Mucosa of stomach (tissue), 1 donor: ENCODE results near the gene LTK.

Source experiments
- H3K27me3 ChIP-seq: one replicate; pipeline ENCODE4 v1.7.0; 2013; ENCODE audit warnings: mild to moderate bottlenecking, low read length; ENCODE audit not compliant: control insufficient read depth, insufficient read depth
- H3K36me3 ChIP-seq: one replicate; pipeline ENCODE4 v1.7.0; 2013; ENCODE audit warnings: low read length; ENCODE audit not compliant: control insufficient read depth, insufficient read depth
- H3K4me1 ChIP-seq: one replicate; pipeline ENCODE4 v1.7.0; 2013; ENCODE audit warnings: mild to moderate bottlenecking, low read length; ENCODE audit not compliant: control insufficient read depth, insufficient read depth
- H3K4me3 ChIP-seq: one replicate; pipeline ENCODE4 v1.7.0; 2013; ENCODE audit warnings: low read length
- H3K9ac ChIP-seq: one replicate; pipeline ENCODE4 v1.7.0; 2013; ENCODE audit warnings: mild to moderate bottlenecking, low read length, moderate library complexity
- H3K9me3 ChIP-seq: one replicate; pipeline ENCODE4 v1.7.0; 2013; ENCODE audit warnings: mild to moderate bottlenecking, low read length, moderate library complexity; ENCODE audit not compliant: control insufficient read depth
- donor health status: Pancreatic carcinoma.

The LTK gene

GRCh38 chr15:41502795-41503668, 10.6 kb downstream of the LTK start:
- peaks cover 22% of the 10 kb centered on the region for H3K4me1 ChIP-seq
- H3K36me3 ChIP-seq, result no peaks in the 10 kb centered on the region
- peaks cover 15% of the 10 kb centered on the region for H3K27me3 ChIP-seq
- no peak overlapping the region for H3K9ac ChIP-seq
- no peak overlapping the region for H3K4me3 ChIP-seq
- H3K9me3 ChIP-seq, result no peaks in the 10 kb centered on the region

DNA sequence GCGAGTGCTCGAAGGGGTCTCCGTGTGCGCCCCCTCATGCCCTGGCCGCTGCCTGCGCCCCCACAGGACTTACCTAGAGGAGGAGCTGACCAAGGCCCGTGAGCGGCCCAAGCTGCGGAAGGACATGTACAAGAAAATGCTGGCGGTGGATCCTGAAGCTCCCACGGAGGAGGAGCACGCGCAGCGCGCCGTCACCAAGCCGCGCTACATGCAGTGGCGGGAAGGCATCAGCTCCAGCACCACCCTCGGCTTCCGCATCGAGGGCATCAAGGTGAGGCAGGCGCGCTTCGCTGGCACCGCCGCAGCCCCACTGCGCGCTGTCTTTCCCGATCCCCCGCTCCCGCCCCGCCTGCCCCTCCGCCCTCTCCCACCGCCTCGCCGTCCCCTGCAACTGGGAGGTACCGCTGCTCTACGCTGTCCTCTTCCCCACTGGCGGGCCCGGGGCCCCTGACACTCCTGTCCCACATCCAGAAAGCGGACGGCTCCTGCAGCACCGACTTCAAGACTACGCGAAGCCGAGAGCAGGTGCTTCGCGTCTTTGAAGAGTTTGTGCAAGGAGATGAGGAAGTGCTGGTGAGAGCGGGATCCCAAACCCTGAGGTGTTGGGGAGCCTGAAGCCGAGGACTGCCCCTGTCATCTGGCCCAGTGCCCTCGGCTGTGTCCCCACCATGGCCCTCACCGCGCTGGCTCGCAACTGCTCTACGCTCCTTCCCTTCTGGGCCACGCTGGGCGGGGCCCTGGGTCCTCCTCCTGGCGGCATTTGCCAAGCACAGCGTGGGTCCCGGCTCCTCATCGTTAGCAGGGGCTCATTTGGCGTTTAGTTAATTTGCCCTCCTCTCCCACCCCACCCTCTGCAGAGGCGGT, 11.5 kb downstream of the LTK start:
- no peaks in the 10 kb centered on the region for H3K9me3 ChIP-seq
- H3K4me1 ChIP-seq, result peaks cover 18% of the 10 kb centered on the region
- H3K36me3 ChIP-seq, result no peaks in the 10 kb centered on the region
- no peak overlapping the region for H3K9ac ChIP-seq
- H3K27me3 ChIP-seq, result peaks cover 15% of the 10 kb centered on the region
- no peak overlapping the region for H3K4me3 ChIP-seq

DNA sequence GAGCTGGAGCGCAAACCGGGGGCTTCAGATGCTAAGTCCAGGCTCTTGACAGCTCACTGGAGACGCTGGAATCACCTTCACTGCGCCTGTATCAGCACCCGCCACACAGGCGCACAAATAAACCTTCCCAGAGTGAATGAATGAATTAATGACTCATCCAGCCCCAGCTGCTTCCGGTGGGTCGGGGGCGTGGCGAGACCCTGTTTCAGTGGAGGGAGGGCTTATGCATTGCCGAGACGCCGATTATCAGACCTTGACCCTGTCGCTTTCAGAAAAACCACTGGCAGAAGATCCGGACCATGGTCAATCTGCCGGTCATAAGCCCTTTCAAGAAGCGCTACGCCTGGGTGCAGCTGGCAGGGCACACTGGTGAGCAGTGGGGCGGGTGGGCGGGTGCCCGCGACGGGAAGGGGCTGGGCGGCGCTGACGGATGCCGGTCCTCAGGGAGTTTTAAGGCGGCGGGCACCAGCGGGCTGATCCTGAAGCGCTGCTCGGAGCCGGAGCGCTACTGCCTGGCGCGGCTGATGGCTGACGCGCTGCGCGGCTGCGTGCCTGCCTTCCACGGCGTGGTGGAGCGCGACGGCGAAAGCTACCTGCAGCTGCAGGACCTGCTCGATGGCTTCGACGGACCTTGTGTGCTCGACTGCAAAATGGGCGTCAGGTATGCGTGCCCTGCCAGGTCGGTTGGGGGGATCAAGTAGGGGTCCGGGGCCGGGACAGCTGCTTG, 12.3 kb downstream of the LTK start:
- Histone ChIP-seq H3K27me3 (peaks cover 15% of the 10 kb centered on the region), H3K4me3 (no peak overlapping the region), H3K9ac (no peak overlapping the region), H3K9me3 (no peaks in the 10 kb centered on the region), H3K4me1 (peaks cover 19% of the 10 kb centered on the region), H3K36me3 (no peaks in the 10 kb centered on the region)

DNA sequence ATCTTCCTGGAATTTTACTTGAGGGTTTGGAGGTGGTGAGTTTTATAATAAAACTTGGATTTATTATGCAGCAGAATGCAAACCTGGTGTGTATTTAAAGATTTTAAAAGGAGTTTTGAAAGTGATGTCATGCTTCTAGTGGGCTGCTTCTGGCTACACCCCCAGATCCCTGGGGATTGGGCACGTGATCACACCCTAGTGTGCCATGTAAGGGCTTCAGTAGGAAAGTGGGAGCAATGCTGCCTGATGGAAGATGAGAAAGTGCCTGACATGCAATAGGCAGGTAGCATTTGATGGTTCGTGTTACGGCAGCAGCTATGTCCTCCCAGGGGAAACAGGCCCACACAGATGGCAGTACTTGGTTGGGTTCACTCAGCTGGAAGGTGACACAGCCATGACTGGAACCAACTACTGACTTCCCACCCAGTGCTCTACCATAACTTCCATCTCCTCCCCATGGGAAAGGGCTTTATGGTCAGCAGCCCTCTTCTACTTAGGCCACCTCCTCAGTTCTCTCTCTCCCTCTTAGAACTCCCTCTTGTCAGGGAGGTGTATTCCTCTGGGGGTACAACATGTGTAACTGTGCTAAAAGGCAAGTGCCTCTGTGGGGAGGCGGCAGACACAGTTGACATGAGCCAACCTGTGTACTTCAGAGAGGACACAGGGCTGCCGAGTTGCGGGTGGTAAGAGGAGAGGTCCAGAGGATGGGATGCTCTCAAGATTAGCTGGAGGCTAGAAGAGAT, 14.3 kb downstream of the LTK start:
- no peaks in the 10 kb centered on the region for H3K9me3 ChIP-seq

GRCh38 chr15:41498657-41499056, 15.0 kb downstream of the LTK start:
- no peak overlapping the region for H3K9ac ChIP-seq
- H3K4me3 ChIP-seq, result no peak overlapping the region
- peaks cover 21% of the 10 kb centered on the region for H3K27me3 ChIP-seq
- H3K4me1 ChIP-seq, result peaks cover 26% of the 10 kb centered on the region
- H3K9me3 ChIP-seq, result no peaks in the 10 kb centered on the region
- no peaks in the 10 kb centered on the region for H3K36me3 ChIP-seq

More for the DNA sequence above, 14.3 kb downstream of the LTK start:
- peaks cover 27% of the 10 kb centered on the region for H3K4me1 ChIP-seq
- H3K36me3 ChIP-seq, result no peaks in the 10 kb centered on the region
- no peak overlapping the region for H3K9ac ChIP-seq
- H3K27me3 ChIP-seq, result peaks cover 21% of the 10 kb centered on the region
- H3K4me3 ChIP-seq, result no peak overlapping the region

GRCh38 chr15:41495736-41496599, 17.7 kb downstream of the LTK start:
- H3K4me1 ChIP-seq, result peaks cover 44% of the 10 kb centered on the region
- peaks cover 8% of the 10 kb centered on the region for H3K27me3 ChIP-seq
- H3K36me3 ChIP-seq, result no peaks in the 10 kb centered on the region
- H3K9ac ChIP-seq, result peak overlapping the region; percentile 85
- peak overlapping the region; percentile 46 for H3K4me3 ChIP-seq
- no peaks in the 10 kb centered on the region for H3K9me3 ChIP-seq

DNA sequence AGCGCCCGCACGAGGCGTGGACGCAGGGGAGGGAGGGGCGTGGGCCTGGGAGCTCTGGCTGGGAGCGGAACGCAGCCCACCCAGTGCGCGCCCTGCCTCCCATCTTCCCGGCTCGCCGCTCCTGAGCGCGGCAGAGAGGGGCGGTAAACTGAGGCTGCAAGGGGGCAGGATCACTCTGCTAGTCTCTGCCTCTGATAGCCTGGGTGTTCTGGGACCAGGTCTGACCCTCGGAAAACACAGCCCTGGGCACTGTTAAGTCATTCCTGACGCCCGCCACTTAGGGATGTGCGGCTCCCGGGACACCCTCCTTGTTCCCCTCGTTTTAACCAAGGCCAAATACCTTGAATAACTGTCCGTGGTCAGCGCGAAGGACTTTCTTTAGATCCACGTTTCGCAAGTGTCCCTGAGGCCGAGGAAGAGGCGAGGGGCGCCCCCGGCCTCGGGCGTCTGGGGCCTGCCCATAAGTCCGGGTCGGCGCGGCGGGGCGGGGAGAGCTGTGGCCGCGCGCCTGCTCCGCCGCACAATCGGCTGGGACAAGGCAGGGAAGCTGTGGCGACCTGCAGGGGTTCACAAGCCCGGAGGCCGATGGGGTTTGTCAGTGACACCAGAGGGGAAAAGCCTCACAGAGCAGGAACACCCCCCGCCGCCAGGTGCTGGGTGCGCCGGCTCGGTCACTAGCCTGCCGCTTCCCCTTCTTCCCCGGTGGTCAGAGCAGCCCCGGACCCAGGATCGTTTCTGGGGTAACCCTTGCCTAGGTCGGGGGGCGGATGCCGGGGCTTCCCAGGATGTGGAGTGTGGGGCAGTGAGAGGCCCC, 18.5 kb downstream of the LTK start:
- Histone ChIP-seq H3K9me3 (no peaks in the 10 kb centered on the region), H3K4me1 (peaks cover 44% of the 10 kb centered on the region), H3K9ac (peak overlapping the region; percentile 85), H3K36me3 (no peaks in the 10 kb centered on the region), H3K27me3 (peaks cover 10% of the 10 kb centered on the region), H3K4me3 (peak overlapping the region; percentile 56)

GRCh38 chr15:41494190-41494921, 19.3 kb downstream of the LTK start:
- Histone ChIP-seq H3K4me1 (peaks cover 44% of the 10 kb centered on the region), H3K9ac (peak overlapping the region; percentile 85), H3K4me3 (peak overlapping the region; percentile 56), H3K36me3 (no peaks in the 10 kb centered on the region), H3K9me3 (no peaks in the 10 kb centered on the region), H3K27me3 (peaks cover 10% of the 10 kb centered on the region)

- H3K9me3 ChIP-seq, result no peaks in the 10 kb centered on the region
- H3K4me1 ChIP-seq, result peaks cover 44% of the 10 kb centered on the region
- H3K9ac ChIP-seq, result peak overlapping the region; percentile 85
- H3K36me3 ChIP-seq, result no peaks in the 10 kb centered on the region
- peak overlapping the region; percentile 56 for H3K4me3 ChIP-seq
- H3K27me3 ChIP-seq, result peaks cover 10% of the 10 kb centered on the region
These were observed 19.8 kb downstream of the LTK start for GRCh38 chr15:41493902-41494189.
